Left ventricle myocardium inferior (tissue), 1 donor: ENCODE measurements around the gene MRPS27. TPM values are rescaled to one million over a fixed set of nuclear protein-coding genes. Genes with fewer than 3 reads are reported as not detected.

ENCODE experiments used
- DNase-seq: peaks from one replicate; pipeline ENCODE4 v3.0.0-alpha.2; 2020
- H3K27ac ChIP-seq: fragments of 200-600 bp; replicated peaks from 2 replicates; pipeline ENCODE4 v1.8.0; 2021
- H3K27me3 ChIP-seq: fragments of 200-600 bp; 2 replicates; pipeline ENCODE4 v1.8.0; 2021; ENCODE audit warnings: low read depth
- H3K36me3 ChIP-seq: fragments of 200-600 bp; 2 replicates; pipeline ENCODE4 v1.8.0; 2021
- H3K4me1 ChIP-seq: fragments of 200-600 bp; 2 replicates; pipeline ENCODE4 v1.8.0; 2021
- H3K4me3 ChIP-seq: fragments of 200-600 bp; 2 replicates; pipeline ENCODE4 v1.8.0; 2021; ENCODE audit warnings: mild to moderate bottlenecking, moderate library complexity
- H3K9me3 ChIP-seq: fragments of 200-600 bp; replicated peaks from 2 replicates; pipeline ENCODE4 v1.8.0; 2021
- CTCF ChIP-seq: fragments of 200-600 bp; IDR thresholded peaks from 2 replicates; pipeline ENCODE4 v1.8.0; 2021; ENCODE audit warnings: antibody characterized with exemption, mild to moderate bottlenecking, borderline replicate concordance
- intact Hi-C: fragments of 100-400 bp; cut with micrococcal nuclease; formaldehyde crosslinking; loops from one replicate; pipeline ENCODE4 v1.11.0; 2022
- total RNA-seq: library from RNA; stranded (reverse); fragmentation: NEBNext Ultra II Directional; extraction: Animal tissue kit (Norgen Biotek cat#: 25700); gene quantifications from one replicate; pipeline ENCODE4 v1.2.1, GENCODE V29; 2021
- donor health status: DM: no; HTN: yes; CAD: no; lungs with severe emphysema.

Gene MRPS27
- total RNA-seq, 1 donor from 2014 or later = 72.0 TPM

- Histone ChIP-seq H3K4me3 (no peak overlapping the region), H3K4me1 (peaks cover 30% of the 10 kb centered on the region), H3K36me3 (peaks cover 20% of the 10 kb centered on the region), H3K9me3 (no peaks in the 10 kb centered on the region), H3K27me3 (no peaks in the 10 kb centered on the region), H3K27ac (no peak overlapping the region)
- DNase-seq = no peak
- TF ChIP-seq CTCF = no peak
- intact Hi-C loops = no loop called here
Measured at GRCh38 chr5:72180925-72181324, 139.1 kb downstream of the MRPS27 start.

DNA sequence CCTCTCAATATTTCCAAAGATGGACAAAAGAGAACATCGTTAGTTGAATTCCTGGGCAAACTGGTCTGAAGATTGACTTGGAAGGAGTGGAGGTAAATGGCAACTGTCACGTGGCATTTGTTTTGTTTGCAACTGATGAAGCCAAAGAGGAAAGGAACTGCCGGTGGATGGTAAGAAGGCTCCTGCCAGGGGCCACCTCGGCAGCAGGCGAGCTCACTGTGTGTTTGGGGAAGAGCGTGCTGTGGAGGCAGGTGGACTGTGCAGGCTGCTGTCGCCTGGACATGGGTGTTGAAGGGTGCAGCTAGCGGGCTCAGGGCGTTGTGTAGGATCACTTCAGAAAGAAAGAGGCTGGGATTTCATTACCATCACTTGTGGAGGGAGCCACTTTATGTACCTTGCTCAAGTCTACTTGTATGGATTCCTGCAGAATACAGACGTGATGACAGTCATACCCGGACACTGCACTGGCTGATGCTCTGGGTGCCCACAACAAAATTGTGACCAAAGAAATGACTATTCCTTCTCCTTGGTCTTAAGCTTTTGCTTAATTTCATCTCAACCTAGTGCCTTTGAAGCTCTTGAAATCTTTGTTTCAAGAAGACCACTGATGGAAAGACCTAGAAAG is 140.1 kb downstream of the MRPS27 start:
- DNase-seq = no peak
- Histone ChIP-seq H3K27ac (peak overlapping the region; percentile 70), H3K4me3 (peak overlapping the region; percentile 50), H3K27me3 (no peaks in the 10 kb centered on the region), H3K9me3 (no peaks in the 10 kb centered on the region), H3K4me1 (peaks cover 20% of the 10 kb centered on the region), H3K36me3 (peaks cover 16% of the 10 kb centered on the region)
- TF ChIP-seq CTCF = no peak
- intact Hi-C loops = no loop called here

DNA sequence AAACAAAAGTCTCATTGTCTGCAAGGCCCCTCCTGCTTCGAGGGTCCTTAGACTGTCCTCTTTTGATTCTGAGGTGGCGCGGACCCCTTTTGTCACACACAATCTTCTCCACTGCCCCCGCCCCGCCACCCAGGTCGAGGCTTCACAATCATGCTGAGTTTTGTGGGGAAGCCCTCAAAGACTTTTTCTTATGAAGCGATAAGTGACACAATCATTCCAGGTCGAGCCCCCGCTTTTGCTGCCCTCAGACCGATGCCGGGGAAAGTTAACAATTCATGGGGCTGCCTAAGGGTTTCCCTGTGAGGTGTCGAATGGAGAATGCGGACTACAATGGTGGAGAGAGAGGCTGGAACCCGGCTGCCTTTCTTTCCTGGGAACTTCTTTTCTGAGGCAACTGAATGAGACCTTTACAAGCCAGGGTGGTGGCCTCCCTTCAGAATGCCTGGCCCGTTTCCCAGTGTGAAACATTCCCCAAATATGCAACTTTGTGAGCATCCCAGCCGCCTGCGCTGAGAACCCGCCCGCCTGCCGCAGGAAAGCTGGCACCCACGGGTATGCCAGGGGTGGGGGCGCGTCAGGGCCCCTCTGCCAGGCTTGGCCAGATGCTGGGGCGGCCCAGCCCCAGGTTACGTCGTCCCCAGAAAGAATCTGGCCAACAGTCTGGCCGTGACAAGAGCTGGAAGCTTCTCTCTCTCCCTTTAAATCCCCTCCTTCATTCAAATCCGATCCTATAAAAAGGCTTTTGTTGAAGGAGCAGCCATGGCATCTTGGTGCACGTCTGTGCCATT is 140.8 kb downstream of the MRPS27 start:
- no peak for TF ChIP-seq CTCF
- H3K4me1 ChIP-seq = peaks cover 13% of the 10 kb centered on the region
- H3K27me3 ChIP-seq = no peaks in the 10 kb centered on the region
- peak overlapping the region; percentile 70 for H3K27ac ChIP-seq
- intact Hi-C loops = no loop called here
- H3K36me3 ChIP-seq = peaks cover 9% of the 10 kb centered on the region
- peak overlapping the region; percentile 50 for H3K4me3 ChIP-seq
- H3K9me3 ChIP-seq = no peaks in the 10 kb centered on the region
- DNase-seq = peak; percentile 49

- no peak for TF ChIP-seq CTCF
Measured at GRCh38 chr5:72177538-72177937, 142.5 kb downstream of the MRPS27 start.

GRCh38 chr5:72172786-72173185 is 147.3 kb downstream of the MRPS27 start:
- no peak overlapping the region for H3K4me3 ChIP-seq
- H3K27ac ChIP-seq = no peak overlapping the region
- no peak for DNase-seq
- intact Hi-C loops = no loop called here
- no peaks in the 10 kb centered on the region for H3K27me3 ChIP-seq
- H3K9me3 ChIP-seq = no peaks in the 10 kb centered on the region
- TF ChIP-seq CTCF = no peak
- H3K4me1 ChIP-seq = peaks cover 9% of the 10 kb centered on the region
- no peaks in the 10 kb centered on the region for H3K36me3 ChIP-seq

More at GRCh38 chr5:72177538-72177937, 142.5 kb downstream of the MRPS27 start:
- H3K27me3 ChIP-seq = no peaks in the 10 kb centered on the region
- no peak overlapping the region for H3K27ac ChIP-seq
- no peaks in the 10 kb centered on the region for H3K9me3 ChIP-seq
- peaks cover 8% of the 10 kb centered on the region for H3K4me1 ChIP-seq
- no peak for DNase-seq
- H3K36me3 ChIP-seq = no peaks in the 10 kb centered on the region
- intact Hi-C loops = no loop called here
- H3K4me3 ChIP-seq = no peak overlapping the region
